Measurements from ENCODE around the gene SAMD14. TPM values are rescaled to one million over a fixed set of nuclear protein-coding genes. Genes with fewer than 3 reads are reported as not detected.

Gene SAMD14
- total RNA-seq, 1 experiment from 2014 or later = 5.9 TPM

GRCh38 chr17:50117202-50118051, 12.5 kb downstream of the SAMD14 start:
- H3K36me3 Mint-ChIP-seq = no peaks in the 10 kb centered on the region
- POLR2A ChIA-PET = interaction anchor here (0.5 to 1.3 kb wide), 2 partner anchors 34 kb away, joined by 3 to 4 read pairs; no protein-coding TSS in a partner anchor
- H3K4me3 Mint-ChIP-seq = peak overlapping the region; percentile 62
- ATAC-seq (peak; percentile 82), DNase-seq (ENCODE audit: low spot score) (peak; percentile 82)
- peaks cover 63% of the 10 kb centered on the region for H3K27me3 Mint-ChIP-seq (ENCODE audit: low read depth)
- CTCF ChIA-PET = interaction anchor here (0.6 to 4.1 kb wide), 31 partner anchors 9 to 666 kb away, joined by 3 to 46 read pairs (median 5); partner anchors contain the start of genes COL1A1, PPP1R9B, SAMD14 and SGCA
- H3K4me1 Mint-ChIP-seq = peaks cover 20% of the 10 kb centered on the region
- no peak overlapping the region for H3K27ac Mint-ChIP-seq
- no peaks in the 10 kb centered on the region for H3K9me3 Mint-ChIP-seq
- peak; percentile 68; the same call in 1 of the 2 replicates for TF ChIP-seq E2F4 (CRISPR knock-in tag; IDR thresholded peaks at IDR 0.05; ENCODE audit: borderline replicate concordance, low read depth)
- no peak for TF ChIP-seq ATF3 (CRISPR knock-in tag; conservative IDR thresholded peaks at IDR 0.05)
- TF ChIP-seq, protein P1, sequence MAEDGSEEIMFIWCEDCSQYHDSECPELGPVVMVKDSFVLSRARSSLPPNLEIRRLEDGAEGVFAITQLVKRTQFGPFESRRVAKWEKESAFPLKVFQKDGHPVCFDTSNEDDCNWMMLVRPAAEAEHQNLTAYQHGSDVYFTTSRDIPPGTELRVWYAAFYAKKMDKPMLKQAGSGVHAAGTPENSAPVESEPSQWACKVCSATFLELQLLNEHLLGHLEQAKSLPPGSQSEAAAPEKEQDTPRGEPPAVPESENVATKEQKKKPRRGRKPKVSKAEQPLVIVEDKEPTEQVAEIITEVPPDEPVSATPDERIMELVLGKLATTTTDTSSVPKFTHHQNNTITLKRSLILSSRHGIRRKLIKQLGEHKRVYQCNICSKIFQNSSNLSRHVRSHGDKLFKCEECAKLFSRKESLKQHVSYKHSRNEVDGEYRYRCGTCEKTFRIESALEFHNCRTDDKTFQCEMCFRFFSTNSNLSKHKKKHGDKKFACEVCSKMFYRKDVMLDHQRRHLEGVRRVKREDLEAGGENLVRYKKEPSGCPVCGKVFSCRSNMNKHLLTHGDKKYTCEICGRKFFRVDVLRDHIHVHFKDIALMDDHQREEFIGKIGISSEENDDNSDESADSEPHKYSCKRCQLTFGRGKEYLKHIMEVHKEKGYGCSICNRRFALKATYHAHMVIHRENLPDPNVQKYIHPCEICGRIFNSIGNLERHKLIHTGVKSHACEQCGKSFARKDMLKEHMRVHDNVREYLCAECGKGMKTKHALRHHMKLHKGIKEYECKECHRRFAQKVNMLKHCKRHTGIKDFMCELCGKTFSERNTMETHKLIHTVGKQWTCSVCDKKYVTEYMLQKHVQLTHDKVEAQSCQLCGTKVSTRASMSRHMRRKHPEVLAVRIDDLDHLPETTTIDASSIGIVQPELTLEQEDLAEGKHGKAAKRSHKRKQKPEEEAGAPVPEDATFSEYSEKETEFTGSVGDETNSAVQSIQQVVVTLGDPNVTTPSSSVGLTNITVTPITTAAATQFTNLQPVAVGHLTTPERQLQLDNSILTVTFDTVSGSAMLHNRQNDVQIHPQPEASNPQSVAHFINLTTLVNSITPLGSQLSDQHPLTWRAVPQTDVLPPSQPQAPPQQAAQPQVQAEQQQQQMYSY (CRISPR knock-in tag; IDR thresholded peaks at IDR 0.05) = peak; percentile 36; the same call in 1 of the 2 replicates
- no peak for TF ChIP-seq SMAD3 (CRISPR knock-in tag; IDR thresholded peaks at IDR 0.05; ENCODE audit: borderline replicate concordance)
- TF ChIP-seq CREM (CRISPR knock-in tag; IDR thresholded peaks at IDR 0.05) = no peak
- no peak for TF ChIP-seq TEAD4 (CRISPR knock-in tag; IDR thresholded peaks at IDR 0.05)
- TF ChIP-seq SP1 (CRISPR knock-in tag; conservative IDR thresholded peaks at IDR 0.05) = peak; percentile 60; the same call in 1 of the 2 replicates
- TF ChIP-seq NR2C2 (CRISPR knock-in tag; IDR thresholded peaks at IDR 0.05) = no peak
- TF ChIP-seq NFYB (CRISPR knock-in tag; conservative IDR thresholded peaks at IDR 0.05; ENCODE audit: low read depth) = no peak
- TF ChIP-seq FOXJ3 (CRISPR knock-in tag; IDR thresholded peaks at IDR 0.05; ENCODE audit: borderline replicate concordance) = no peak
- peak; percentile 83; the same call in 1 of the 2 replicates for TF ChIP-seq TCF7 (CRISPR knock-in tag; IDR thresholded peaks at IDR 0.05; ENCODE audit: low read depth)
- TF ChIP-seq ZMAT4 (CRISPR knock-in tag; IDR thresholded peaks at IDR 0.05) = no peak
- TF ChIP-seq OVOL2 (CRISPR knock-in tag; IDR thresholded peaks at IDR 0.05; ENCODE audit: borderline replicate concordance) = no peak
- peak; percentile 65; the same call in 1 of the 2 replicates for TF ChIP-seq ZNF232 (CRISPR knock-in tag; IDR thresholded peaks at IDR 0.05)
- TF ChIP-seq SMAD4 (CRISPR knock-in tag; IDR thresholded peaks at IDR 0.05) = no peak
- no peak for TF ChIP-seq MLX (CRISPR knock-in tag; IDR thresholded peaks at IDR 0.05)
- no peak for TF ChIP-seq JUN (CRISPR knock-in tag; IDR thresholded peaks at IDR 0.05)
- TF ChIP-seq IRF2 (CRISPR knock-in tag; IDR thresholded peaks at IDR 0.05; ENCODE audit: borderline replicate concordance, low read depth) = no peak
- no peak for TF ChIP-seq ZNF396 (CRISPR knock-in tag; IDR thresholded peaks at IDR 0.05; ENCODE audit: borderline replicate concordance)
- TF ChIP-seq ZNF423 (CRISPR knock-in tag; IDR thresholded peaks at IDR 0.05) = peak; percentile 56; the same call in 1 of the 2 replicates
- peak; percentile 96 for TF ChIP-seq FOXP1 (CRISPR knock-in tag; IDR thresholded peaks at IDR 0.05; ENCODE audit: borderline replicate concordance)
- TF ChIP-seq, protein P2, sequence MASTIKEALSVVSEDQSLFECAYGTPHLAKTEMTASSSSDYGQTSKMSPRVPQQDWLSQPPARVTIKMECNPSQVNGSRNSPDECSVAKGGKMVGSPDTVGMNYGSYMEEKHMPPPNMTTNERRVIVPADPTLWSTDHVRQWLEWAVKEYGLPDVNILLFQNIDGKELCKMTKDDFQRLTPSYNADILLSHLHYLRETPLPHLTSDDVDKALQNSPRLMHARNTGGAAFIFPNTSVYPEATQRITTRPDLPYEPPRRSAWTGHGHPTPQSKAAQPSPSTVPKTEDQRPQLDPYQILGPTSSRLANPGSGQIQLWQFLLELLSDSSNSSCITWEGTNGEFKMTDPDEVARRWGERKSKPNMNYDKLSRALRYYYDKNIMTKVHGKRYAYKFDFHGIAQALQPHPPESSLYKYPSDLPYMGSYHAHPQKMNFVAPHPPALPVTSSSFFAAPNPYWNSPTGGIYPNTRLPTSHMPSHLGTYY (CRISPR knock-in tag; IDR thresholded peaks at IDR 0.05) = no peak
- peak; percentile 63; the same call in 1 of the 2 replicates for TF ChIP-seq NFE2L1 (CRISPR knock-in tag; IDR thresholded peaks at IDR 0.05)
- peak; percentile 86 for TF ChIP-seq E2F5 (CRISPR knock-in tag; IDR thresholded peaks at IDR 0.05)
- TF ChIP-seq ATF6 (CRISPR knock-in tag; IDR thresholded peaks at IDR 0.05) = no peak
- TF ChIP-seq ZNF138 (CRISPR knock-in tag; conservative IDR thresholded peaks at IDR 0.05) = no peak
- peak; percentile 49; the same call in 1 of the 2 replicates for TF ChIP-seq TEAD1 (CRISPR knock-in tag; IDR thresholded peaks at IDR 0.05)

All from WTC11 (cell line).